Measurements from ENCODE around the gene CERS4.

DNA sequence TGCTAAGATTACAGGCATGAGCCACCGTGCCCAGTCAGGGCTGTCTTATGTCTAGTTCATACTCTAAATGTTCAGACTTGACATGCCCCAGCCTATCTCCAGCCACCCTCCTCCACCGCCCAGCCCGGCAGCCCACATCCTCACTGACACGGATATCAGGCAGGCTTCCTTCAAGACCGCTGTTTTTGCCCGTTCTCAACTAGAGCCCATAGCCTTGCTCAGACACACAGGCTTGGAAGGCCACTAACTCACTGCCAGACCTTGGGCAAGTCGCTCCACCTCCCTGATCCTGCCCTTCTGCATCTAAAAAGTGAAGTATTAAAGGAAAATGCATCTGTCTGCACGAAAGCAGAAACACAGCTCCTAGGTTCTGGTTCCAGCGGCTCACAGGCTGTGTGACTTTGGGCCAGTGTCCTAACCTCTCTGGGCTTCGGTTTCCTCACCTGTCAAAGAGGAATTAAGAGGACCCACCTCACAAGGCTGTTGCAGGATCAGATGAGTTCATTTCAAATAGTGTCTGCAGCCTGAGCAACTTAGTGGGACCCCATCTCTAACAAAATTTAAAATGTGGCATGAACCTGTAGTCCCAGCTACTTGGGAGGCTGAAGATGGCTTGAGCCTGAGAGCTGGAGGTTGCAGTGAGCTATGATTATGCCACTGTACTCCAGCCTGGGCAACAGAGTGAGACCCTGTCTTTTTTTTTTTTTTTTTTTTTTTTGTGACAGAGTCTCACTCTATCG lies 14.5 kb upstream of the CERS4 start:
- TF ChIP-seq, protein P1, sequence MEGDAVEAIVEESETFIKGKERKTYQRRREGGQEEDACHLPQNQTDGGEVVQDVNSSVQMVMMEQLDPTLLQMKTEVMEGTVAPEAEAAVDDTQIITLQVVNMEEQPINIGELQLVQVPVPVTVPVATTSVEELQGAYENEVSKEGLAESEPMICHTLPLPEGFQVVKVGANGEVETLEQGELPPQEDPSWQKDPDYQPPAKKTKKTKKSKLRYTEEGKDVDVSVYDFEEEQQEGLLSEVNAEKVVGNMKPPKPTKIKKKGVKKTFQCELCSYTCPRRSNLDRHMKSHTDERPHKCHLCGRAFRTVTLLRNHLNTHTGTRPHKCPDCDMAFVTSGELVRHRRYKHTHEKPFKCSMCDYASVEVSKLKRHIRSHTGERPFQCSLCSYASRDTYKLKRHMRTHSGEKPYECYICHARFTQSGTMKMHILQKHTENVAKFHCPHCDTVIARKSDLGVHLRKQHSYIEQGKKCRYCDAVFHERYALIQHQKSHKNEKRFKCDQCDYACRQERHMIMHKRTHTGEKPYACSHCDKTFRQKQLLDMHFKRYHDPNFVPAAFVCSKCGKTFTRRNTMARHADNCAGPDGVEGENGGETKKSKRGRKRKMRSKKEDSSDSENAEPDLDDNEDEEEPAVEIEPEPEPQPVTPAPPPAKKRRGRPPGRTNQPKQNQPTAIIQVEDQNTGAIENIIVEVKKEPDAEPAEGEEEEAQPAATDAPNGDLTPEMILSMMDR (IDR thresholded peaks at IDR 0.05), result no peak
- no peak for TF ChIP-seq EZH2 (IDR thresholded peaks at IDR 0.05; ENCODE audit: borderline replicate concordance, insufficient read depth, low read depth, low read length, poor library complexity, severe bottlenecking)
